ENCODE results near the gene DPH5.
"Not testable (repeated sequence)": the region's sequence is repeated elsewhere in the genome, so short reads cannot be mapped to it uniquely, and the experiment has no call there.

DPH5 gene
- 24.9 to 30.1 (median 25.8) reads per million in 4 experiments for total RNA-seq

- DNase-seq = peak; percentile 77
These were observed at the start of gene DPH5 for GRCh38 chr1:101025657-101026429. Gene DPH5 (minus strand): TSS chr1:101025784. CDS start chr1:101025443, 341 bp downstream.

GRCh38 chr1:101073836-101074235, 48.3 kb upstream of the DPH5 start:
- DNase-seq = no peak

- DNase-seq = no peak
These were observed 45.9 kb upstream of the DPH5 start for GRCh38 chr1:101071470-101071891.

GRCh38 chr1:101069158-101069557, 43.6 kb upstream of the DPH5 start:
- no peak for DNase-seq

GRCh38 chr1:101066937-101067335, 41.4 kb upstream of the DPH5 start:
- not testable (repeated sequence) for DNase-seq

GRCh38 chr1:101066260-101066936, 40.8 kb upstream of the DPH5 start:
- no peak for DNase-seq

GRCh38 chr1:101065575-101065974, 40.0 kb upstream of the DPH5 start:
- DNase-seq = no peak

GRCh38 chr1:101064697-101065096, 39.1 kb upstream of the DPH5 start:
- DNase-seq = no peak

GRCh38 chr1:101060992-101061391, 35.4 kb upstream of the DPH5 start:
- DNase-seq = no peak

- no peak for DNase-seq
These were observed 34.5 kb upstream of the DPH5 start for GRCh38 chr1:101059945-101060542.

- no peak for DNase-seq
These were observed 30.0 kb upstream of the DPH5 start for GRCh38 chr1:101055623-101056022.

GRCh38 chr1:101051688-101052638, 26.4 kb upstream of the DPH5 start:
- no peak for DNase-seq

- DNase-seq = no peak
These were observed 25.3 kb upstream of the DPH5 start for GRCh38 chr1:101050869-101051268.

GRCh38 chr1:101044749-101045148, 19.2 kb upstream of the DPH5 start:
- no peak for DNase-seq

GRCh38 chr1:101044259-101044658, 18.7 kb upstream of the DPH5 start:
- no peak for DNase-seq

GRCh38 chr1:101043776-101044175, 18.2 kb upstream of the DPH5 start:
- no peak for DNase-seq

- no peak for DNase-seq
These were observed 15.7 kb upstream of the DPH5 start for GRCh38 chr1:101041300-101041699.

- DNase-seq = no peak
These were observed 15.1 kb upstream of the DPH5 start for GRCh38 chr1:101040666-101041065.

GRCh38 chr1:101039245-101039644, 13.7 kb upstream of the DPH5 start:
- no peak for DNase-seq

- no peak for DNase-seq
These were observed 11.7 kb upstream of the DPH5 start for GRCh38 chr1:101037316-101037715.

GRCh38 chr1:101033017-101033416, 7.4 kb upstream of the DPH5 start:
- no peak for DNase-seq

- not testable (repeated sequence) for DNase-seq
These were observed 6.5 kb upstream of the DPH5 start for GRCh38 chr1:101032129-101032528.

- DNase-seq = no peak
These were observed 5.3 kb upstream of the DPH5 start for GRCh38 chr1:101030881-101031280.

Measured in effector CD8-positive, alpha-beta T cell (primary cell).